GM20000 (cell line): ENCODE data around the gene CCNY.

Source experiments
- DNase-seq: peaks from one replicate; pipeline ENCODE4 v3.0.0; 2012; ENCODE audit warnings: low spot score
- CTCF ChIP-seq: IDR thresholded peaks from 2 replicates; pipeline ENCODE4 v1.5.1; 2012; ENCODE audit warnings: mild to moderate bottlenecking, control low read depth; ENCODE audit errors: extremely low read depth, missing control alignments

The CCNY gene

GRCh38 chr10:35605191-35605590 is 268.9 kb downstream of the CCNY start, which contains the start of gene GJD4:
Gene GJD4, plus strand, starts transcription at chr10:35605341. Its CDS starts 227 bp downstream, at chr10:35605568.
- TF ChIP-seq CTCF = no peak
- no peak for DNase-seq

GRCh38 chr10:35606430-35606829 is 270.1 kb downstream of the CCNY start:
- TF ChIP-seq CTCF = no peak
- DNase-seq = no peak

DNA sequence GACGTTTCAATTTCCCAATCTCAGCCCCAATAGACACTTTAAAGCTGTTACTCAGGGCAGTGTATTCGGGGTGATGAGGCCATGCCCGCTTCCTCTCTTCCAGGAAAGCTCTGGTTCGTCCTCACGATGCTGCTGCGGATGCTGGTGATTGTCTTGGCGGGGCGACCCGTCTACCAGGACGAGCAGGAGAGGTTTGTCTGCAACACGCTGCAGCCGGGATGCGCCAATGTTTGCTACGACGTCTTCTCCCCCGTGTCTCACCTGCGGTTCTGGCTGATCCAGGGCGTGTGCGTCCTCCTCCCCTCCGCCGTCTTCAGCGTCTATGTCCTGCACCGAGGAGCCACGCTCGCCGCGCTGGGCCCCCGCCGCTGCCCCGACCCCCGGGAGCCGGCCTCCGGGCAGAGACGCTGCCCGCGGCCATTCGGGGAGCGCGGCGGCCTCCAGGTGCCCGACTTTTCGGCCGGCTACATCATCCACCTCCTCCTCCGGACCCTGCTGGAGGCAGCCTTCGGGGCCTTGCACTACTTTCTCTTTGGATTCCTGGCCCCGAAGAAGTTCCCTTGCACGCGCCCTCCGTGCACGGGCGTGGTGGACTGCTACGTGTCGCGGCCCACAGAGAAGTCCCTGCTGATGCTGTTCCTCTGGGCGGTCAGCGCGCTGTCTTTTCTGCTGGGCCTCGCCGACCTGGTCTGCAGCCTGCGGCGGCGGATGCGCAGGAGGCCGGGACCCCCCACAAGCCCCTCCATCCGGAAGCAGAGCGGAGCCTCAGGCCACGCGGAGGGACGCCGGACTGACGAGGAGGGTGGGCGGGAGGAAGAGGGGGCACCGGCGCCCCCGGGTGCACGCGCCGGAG is 271.4 kb downstream of the CCNY start:
- DNase-seq = peak; percentile 37
- no peak for TF ChIP-seq CTCF

DNA sequence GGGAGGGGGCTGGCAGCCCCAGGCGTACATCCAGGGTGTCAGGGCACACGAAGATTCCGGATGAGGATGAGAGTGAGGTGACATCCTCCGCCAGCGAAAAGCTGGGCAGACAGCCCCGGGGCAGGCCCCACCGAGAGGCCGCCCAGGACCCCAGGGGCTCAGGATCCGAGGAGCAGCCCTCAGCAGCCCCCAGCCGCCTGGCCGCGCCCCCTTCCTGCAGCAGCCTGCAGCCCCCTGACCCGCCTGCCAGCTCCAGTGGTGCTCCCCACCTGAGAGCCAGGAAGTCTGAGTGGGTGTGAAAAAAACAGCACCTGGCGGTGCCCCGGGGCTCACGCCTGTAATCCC is 272.0 kb downstream of the CCNY start:
- no peak for TF ChIP-seq CTCF
- DNase-seq = no peak

- TF ChIP-seq CTCF = no peak
- no peak for DNase-seq
Observed at GRCh38 chr10:35611750-35612149, 275.4 kb downstream of the CCNY start.

DNA sequence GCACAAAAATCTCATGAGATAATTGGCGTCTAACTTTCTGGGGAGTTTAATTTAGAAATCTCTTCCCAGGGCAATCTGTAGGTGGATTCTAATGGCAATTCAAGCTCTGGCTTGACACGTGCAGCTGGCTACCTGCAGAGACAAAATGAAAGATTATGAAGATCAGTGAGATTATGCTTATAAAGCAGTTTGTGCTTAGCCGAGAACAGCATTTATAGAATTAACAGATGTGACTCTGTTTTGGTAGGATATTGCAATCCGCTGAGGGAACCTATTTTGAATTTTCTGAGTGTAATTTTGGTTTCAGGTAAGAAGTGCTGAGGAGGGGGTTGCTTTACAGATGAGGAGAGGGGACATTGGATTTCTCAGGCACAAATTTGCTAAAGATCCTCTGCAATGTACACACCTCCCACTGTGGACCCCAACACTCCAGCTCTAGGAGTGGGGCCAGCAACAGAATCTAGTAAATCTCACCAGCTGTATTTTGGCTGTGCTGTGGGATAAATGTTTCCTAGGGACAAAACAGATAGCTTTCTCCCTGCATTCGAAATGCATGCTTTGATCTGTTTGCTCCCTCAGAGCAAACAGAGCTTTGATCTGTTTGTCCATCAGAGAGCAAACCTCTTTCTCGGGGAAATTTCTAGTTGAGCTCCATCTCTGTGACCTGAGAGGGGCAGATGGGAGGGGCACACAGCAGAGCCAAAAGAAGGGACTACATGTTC is 276.2 kb downstream of the CCNY start:
- TF ChIP-seq CTCF = no peak
- DNase-seq = no peak

DNA sequence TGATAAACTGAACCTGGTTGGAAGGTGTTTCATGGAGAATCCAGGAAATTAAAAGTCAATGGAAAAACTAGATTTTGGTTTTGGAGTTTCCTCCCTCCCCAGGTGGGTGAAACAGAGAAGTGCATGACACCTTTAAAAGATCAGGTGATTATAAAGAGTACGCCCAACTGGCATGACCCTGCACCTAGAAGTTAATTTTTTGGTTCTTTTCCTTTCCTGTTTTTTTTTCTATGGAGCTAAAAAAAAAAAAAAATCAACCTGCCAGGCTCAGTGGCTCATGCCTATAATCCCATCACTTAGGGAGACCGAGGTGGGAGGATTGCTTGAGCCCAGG is 276.8 kb downstream of the CCNY start:
- DNase-seq = no peak
- TF ChIP-seq CTCF = no peak
